Measurements from ENCODE around the gene PRKCH.

The PRKCH gene

GRCh38 chr14:61365667-61366212 is 44.4 kb downstream of the PRKCH start:
- no peak for DNase-seq (ENCODE audit: low spot score)

GRCh38 chr14:61368114-61368710 is 46.8 kb downstream of the PRKCH start:
- DNase-seq (ENCODE audit: low spot score) = no peak

- DNase-seq (ENCODE audit: low spot score) = no peak
Measured at GRCh38 chr14:61368781-61369453, 47.5 kb downstream of the PRKCH start.

- no peak for DNase-seq (ENCODE audit: low spot score)
Measured at GRCh38 chr14:61369454-61369810, 48.1 kb downstream of the PRKCH start.

- DNase-seq (ENCODE audit: low spot score) = no peak
Measured at GRCh38 chr14:61372379-61372778, 51.0 kb downstream of the PRKCH start.

- DNase-seq (ENCODE audit: low spot score) = no peak
Measured at GRCh38 chr14:61372842-61373555, 51.6 kb downstream of the PRKCH start.

GRCh38 chr14:61374284-61374683 is 52.9 kb downstream of the PRKCH start:
- no peak for DNase-seq (ENCODE audit: low spot score)

- DNase-seq (ENCODE audit: low spot score) = no peak
Measured at GRCh38 chr14:61375218-61375617, 53.8 kb downstream of the PRKCH start.

GRCh38 chr14:61376314-61376713 is 54.9 kb downstream of the PRKCH start:
- no peak for DNase-seq (ENCODE audit: low spot score)

GRCh38 chr14:61377749-61378148 is 56.4 kb downstream of the PRKCH start:
- no peak for DNase-seq (ENCODE audit: low spot score)

- DNase-seq (ENCODE audit: low spot score) = no peak
Measured at GRCh38 chr14:61379639-61380184, 58.3 kb downstream of the PRKCH start.

- DNase-seq (ENCODE audit: low spot score) = no peak
Measured at GRCh38 chr14:61380984-61381383, 59.6 kb downstream of the PRKCH start.

GRCh38 chr14:61381553-61381952 is 60.2 kb downstream of the PRKCH start:
- DNase-seq (ENCODE audit: low spot score) = no peak

- DNase-seq (ENCODE audit: low spot score) = no peak
Measured at GRCh38 chr14:61382842-61383241, 61.5 kb downstream of the PRKCH start.

GRCh38 chr14:61385002-61385685 is 63.8 kb downstream of the PRKCH start:
- no peak for DNase-seq (ENCODE audit: low spot score)

GRCh38 chr14:61386173-61386772 is 64.9 kb downstream of the PRKCH start:
- no peak for DNase-seq (ENCODE audit: low spot score)

GRCh38 chr14:61387076-61387475 is 65.7 kb downstream of the PRKCH start:
- no peak for DNase-seq (ENCODE audit: low spot score)

GRCh38 chr14:61388173-61388975 is 67.0 kb downstream of the PRKCH start:
- DNase-seq (ENCODE audit: low spot score) = no peak

GRCh38 chr14:61388976-61389576 is 67.7 kb downstream of the PRKCH start:
- no peak for DNase-seq (ENCODE audit: low spot score)

GRCh38 chr14:61391119-61391518 is 69.7 kb downstream of the PRKCH start:
- no peak for DNase-seq (ENCODE audit: low spot score)

- DNase-seq (ENCODE audit: low spot score) = no peak
Measured at GRCh38 chr14:61392297-61392696, 70.9 kb downstream of the PRKCH start.
